UCSD-AML1 (cell line): Measurements from ENCODE around the gene SBF2.
A peak's percentile ranks its signal among the peaks of the same experiment; 100 is the strongest.

Source experiments
- DNase-seq: peaks from one replicate; lab custom pipeline; 2025; ENCODE audit not compliant: unreplicated experiment; lab: John Stamatoyannopoulos, UW

SBF2 gene

GRCh38 chr11:10293423-10294289 lies at the start of gene SBF2:
SBF2 (minus strand) TSS chr11:10294219; CDS start chr11:10294069, 150 bp downstream.
- peak; percentile 82 for DNase-seq

GRCh38 chr11:10338287-10338686 lies 44.3 kb upstream of the SBF2 start:
- no peak for DNase-seq

GRCh38 chr11:10333490-10333889 lies 39.5 kb upstream of the SBF2 start:
- no peak for DNase-seq

GRCh38 chr11:10331548-10332289 lies 37.7 kb upstream of the SBF2 start:
- DNase-seq = no peak

GRCh38 chr11:10329935-10330334 lies 35.9 kb upstream of the SBF2 start:
- DNase-seq = no peak

GRCh38 chr11:10329356-10329755 lies 35.3 kb upstream of the SBF2 start:
- no peak for DNase-seq

GRCh38 chr11:10328314-10329098 lies 34.5 kb upstream of the SBF2 start:
- no peak for DNase-seq

- peak; percentile 24 for DNase-seq
These were observed 33.2 kb upstream of the SBF2 start for GRCh38 chr11:10327254-10327653.

- DNase-seq = no peak
These were observed 32.3 kb upstream of the SBF2 start for GRCh38 chr11:10326012-10326964.

GRCh38 chr11:10325277-10326011 lies 31.4 kb upstream of the SBF2 start:
- DNase-seq = no peak

GRCh38 chr11:10324474-10324873 lies 30.5 kb upstream of the SBF2 start:
- no peak for DNase-seq

GRCh38 chr11:10323793-10324170 lies 29.8 kb upstream of the SBF2 start:
- no peak for DNase-seq

- DNase-seq = peak; percentile 27
These were observed 29.1 kb upstream of the SBF2 start for GRCh38 chr11:10322830-10323792.

- DNase-seq = no peak
These were observed 28.4 kb upstream of the SBF2 start for GRCh38 chr11:10322401-10322800.

- no peak for DNase-seq
These were observed 26.9 kb upstream of the SBF2 start for GRCh38 chr11:10320736-10321465.

GRCh38 chr11:10319702-10320558 lies 25.9 kb upstream of the SBF2 start:
- DNase-seq = no peak

GRCh38 chr11:10318527-10318802 lies 24.4 kb upstream of the SBF2 start:
- DNase-seq = no peak
